ENCODE results near the gene H2AZ1.

GRCh38 chr4:99949999-99950912 lies at the start of gene H2AZ1:
- TF ChIP-seq SIN3A (IDR thresholded peaks at IDR 0.05; ENCODE audit: borderline replicate concordance in 2 of 2, control insufficient read depth in 1 of 2, low read depth in 2 of 2, low read length in 2 of 2) (peak; percentile 56 to 61; a peak in 3 of 4 replicates), MAFK (IDR thresholded peaks at IDR 0.05; ENCODE audit: low read length) (no peak), POLR2AphosphoS5 (IDR thresholded peaks at IDR 0.05; ENCODE audit: control insufficient read depth, insufficient read depth, low read depth, low read length) (peak; percentile 99), NCOA6 (IDR thresholded peaks at IDR 0.05) (no peak), CTCF (IDR thresholded peaks at IDR 0.05 in 2 of 3, conservative IDR thresholded peaks at IDR 0.05 in 1 of 3; ENCODE audit: insufficient read depth in 2 of 3, low read depth in 1 of 3, low read length in 3 of 3) (no peak), YBX1 (IDR thresholded peaks at IDR 0.05) (no peak)
- TF ChIP-seq, protein P1, sequence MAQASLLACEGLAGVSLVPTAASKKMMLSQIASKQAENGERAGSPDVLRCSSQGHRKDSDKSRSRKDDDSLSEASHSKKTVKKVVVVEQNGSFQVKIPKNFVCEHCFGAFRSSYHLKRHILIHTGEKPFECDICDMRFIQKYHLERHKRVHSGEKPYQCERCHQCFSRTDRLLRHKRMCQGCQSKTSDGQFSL (CRISPR knock-in tag; IDR thresholded peaks at IDR 0.05) = peak; percentile 61; the same call in 1 of the 2 replicates
- TF ChIP-seq, protein P1 (tag; IDR thresholded peaks at IDR 0.05) = no peak

Data from K562 (cell line).